Left kidney (tissue), 2 donors: ENCODE measurements around the gene RSPH10B2. TPM values are rescaled to one million over a fixed set of nuclear protein-coding genes. Genes with fewer than 3 reads are reported as not detected.
"Not testable (repeated sequence)": the region's sequence is repeated elsewhere in the genome, so short reads cannot be mapped to it uniquely, and the experiment has no call there.

Source experiments
- DNase-seq: peaks from one replicate; pipeline ENCODE4 v3.0.0-alpha.2; 2013
- polyA plus RNA-seq: library from polyadenylated mRNA; unstranded; fragments of 120-200 nt; gene quantifications from one replicate; pipeline ENCODE4 v1.2.1, GENCODE V29; 2013; ENCODE audit not compliant: insufficient read length

Gene RSPH10B2
- polyA plus RNA-seq, 1 donor: 1.6 TPM

GRCh38 chr7:6842278-6842921 lies 88.5 kb downstream of the RSPH10B2 start:
- not testable (repeated sequence) for DNase-seq

DNA sequence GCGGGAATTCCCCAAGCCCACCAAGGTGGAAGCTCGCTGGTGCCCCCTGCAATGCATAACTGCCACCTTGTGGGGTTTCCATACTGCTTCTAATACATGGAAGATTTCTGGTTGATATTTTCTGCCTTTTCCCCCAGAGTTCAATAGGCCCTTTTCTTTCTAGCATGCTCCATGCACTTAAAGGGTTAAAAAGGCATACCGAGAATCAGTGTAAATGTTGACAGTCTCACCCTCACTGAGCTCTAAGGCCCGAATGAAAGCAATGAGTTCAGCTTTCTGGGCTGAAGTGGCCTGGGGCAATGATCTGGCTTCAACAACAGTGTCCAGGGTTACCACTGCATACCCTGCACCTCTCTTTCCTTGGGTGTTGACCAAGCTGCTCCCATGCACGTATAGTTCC lies 89.2 kb downstream of the RSPH10B2 start:
- not testable (repeated sequence) for DNase-seq

DNA sequence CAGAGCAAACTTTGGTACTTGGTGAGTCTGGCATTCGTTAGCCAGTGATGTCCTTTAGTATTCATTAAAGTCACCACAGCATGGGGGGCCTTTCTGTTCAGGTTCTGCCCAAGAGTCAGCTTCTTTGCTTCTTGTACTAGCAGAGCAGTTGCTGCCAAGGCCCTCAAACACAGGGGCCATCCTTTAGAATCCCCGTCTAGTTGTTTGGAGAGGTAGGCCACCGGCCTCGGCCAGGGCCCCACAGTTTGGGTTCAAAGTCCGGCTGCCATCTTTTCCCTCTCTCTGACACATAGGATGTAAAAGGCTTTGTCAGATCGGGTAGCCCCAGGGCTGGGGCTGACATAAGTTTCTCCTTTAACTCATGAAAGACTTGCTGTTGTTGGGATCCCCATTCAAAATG lies 89.8 kb downstream of the RSPH10B2 start:
- not testable (repeated sequence) for DNase-seq

DNA sequence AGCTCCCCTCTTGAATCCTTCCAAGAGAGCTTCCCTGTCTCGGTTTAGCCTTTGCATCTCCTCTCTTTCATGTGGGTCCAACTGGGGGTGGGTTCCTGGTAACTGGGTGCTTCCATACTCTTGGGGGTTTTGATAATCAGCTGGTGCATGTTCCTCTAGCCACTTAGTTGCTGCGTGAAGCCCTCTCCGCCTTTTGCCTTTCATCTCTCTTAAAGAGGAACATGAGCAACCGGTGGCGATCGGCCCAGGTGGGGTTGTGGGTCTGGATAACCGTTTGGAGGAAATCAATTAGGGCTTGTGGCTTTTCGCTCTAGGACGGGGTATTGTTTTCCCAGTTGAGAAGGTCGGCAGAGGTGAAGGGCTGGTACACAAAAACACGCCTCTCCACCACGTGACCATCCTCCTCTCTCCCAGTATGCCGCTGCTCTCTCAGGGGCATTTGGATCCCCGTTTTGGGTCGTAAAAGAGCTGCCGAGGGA lies 92.1 kb downstream of the RSPH10B2 start:
- not testable (repeated sequence) for DNase-seq

DNA sequence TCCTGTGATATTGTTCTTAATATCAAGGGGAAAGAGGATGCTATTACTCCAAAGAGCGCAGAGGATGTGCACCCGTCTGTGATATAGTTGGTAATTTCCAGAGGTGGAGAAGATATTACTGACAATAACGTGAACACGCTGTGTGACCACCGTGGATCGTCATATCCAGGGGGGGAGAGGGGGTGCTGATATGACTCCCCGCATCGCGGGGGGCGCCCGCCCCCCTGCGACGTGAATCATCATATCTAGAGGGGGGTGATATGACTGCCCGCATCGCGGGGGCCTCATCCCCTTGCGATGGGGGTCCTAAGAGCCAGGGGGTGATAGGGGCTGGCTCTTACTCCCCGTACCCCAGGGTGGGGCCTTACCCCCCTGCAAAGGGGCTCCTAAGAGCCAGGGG lies 93.8 kb downstream of the RSPH10B2 start:
- not testable (repeated sequence) for DNase-seq

Other genes with a start within 250 kb of the RSPH10B2 start
- 0.91 TPM for gene GRID2IP, start 202.6 kb upstream of the RSPH10B2 start, polyA plus RNA-seq
- gene ZDHHC4, start 176.6 kb upstream of the RSPH10B2 start, polyA plus RNA-seq: 79.8 TPM
- 41.2 TPM for gene INTS15, start 164.1 kb upstream of the RSPH10B2 start, polyA plus RNA-seq
- gene ZNF853, start 138.5 kb upstream of the RSPH10B2 start, polyA plus RNA-seq: 13.8 TPM
- gene ZNF316, start 116.8 kb upstream of the RSPH10B2 start, polyA plus RNA-seq: 56.2 TPM
- gene ZNF12, start 47.2 kb upstream of the RSPH10B2 start, polyA plus RNA-seq: 45.4 TPM
- 86.6 TPM for gene CCZ1B, start 72.2 kb downstream of the RSPH10B2 start, polyA plus RNA-seq